ENCODE data around the gene NBEA.
A peak's percentile ranks its signal among the peaks of the same experiment; 100 is the strongest.

NBEA gene

DNA sequence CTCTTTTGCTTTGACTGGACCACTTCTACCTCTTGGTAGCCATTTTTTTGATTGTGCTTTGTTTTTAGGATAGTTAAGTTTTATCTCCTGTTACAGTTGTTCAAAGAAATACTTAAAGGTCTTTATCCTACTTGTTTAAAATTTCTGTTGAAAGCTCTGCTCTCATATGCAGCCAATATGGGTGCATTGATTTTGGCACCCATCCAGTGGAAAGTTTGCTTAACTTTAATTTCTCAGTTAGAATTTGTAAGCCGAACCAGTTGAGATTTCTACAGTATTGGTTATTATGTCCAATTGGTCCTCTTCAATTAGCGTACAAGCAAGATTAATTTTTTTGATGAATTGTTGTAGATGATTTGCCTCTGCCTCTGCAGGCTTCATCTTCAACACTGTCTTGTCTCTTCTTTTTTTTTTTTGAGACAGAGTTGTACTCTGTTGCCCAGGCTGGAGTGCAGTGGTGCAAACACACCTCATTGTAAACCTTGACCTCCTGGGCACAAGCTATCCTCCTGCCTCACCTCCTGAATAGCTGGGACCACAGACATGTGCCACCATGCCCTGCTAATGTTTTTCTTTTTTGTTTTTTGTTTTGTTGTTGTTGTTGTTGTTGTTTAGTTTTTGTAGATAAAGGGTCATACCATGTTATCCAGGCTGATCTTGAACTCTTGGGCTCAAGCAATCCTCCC is 469.1 kb downstream of the NBEA start:
- DNase-seq = no peak

DNA sequence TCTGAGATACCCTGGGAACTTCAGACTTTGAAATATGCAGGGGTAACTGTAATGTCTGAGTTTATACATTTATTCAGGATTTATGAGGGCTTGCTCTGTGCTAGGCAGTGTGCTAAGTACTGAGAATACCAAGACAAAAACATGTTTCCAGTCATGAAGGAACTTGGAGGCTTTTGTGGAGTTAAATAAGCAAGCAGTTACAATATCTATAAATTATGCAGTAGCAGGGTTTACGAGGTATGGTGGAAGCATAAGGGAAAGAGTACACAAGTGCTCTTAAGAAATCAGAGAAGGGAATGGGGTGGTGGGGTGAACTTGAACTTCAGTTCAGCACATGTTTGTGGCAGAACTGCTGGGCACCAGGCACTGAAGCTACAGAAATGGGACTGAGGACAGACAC is 506.4 kb downstream of the NBEA start:
- no peak for DNase-seq

DNA sequence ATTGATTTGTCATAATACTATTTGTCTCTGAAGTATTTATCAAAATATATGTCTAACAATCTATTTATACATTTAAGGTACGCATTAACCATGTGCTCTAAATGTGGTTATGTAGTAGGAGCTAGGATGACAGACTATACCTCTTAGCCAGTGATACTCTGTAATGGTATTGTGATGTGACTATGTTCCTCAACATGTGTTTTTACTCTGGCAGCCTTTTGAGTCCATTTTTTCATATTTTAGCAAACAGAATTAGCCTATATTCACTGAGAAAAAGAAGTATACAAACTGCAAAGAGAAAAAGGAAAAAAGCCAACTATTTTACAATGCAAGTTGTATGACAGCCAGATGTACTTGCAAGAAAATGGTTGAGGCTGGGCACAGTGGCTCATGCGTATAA is 507.8 kb downstream of the NBEA start:
- no peak for DNase-seq

DNA sequence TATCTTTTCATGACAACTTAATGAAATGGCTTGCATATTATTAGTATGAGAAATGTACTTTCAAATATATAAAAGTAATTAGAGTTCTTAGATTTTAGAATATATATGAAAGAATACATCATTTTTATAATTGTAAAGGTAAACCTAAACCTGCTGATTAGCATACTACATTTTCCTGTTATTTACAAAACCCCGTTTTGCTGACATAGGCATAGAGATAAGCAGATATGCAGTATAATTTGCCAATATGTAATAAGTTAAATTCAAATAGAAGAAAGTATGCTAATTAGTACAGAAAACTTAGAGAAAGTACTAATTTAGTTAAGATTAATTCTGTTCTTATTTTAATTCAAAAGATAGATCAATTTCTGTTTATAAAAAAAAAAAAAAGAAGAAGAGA is 513.0 kb downstream of the NBEA start:
- no peak for DNase-seq

DNA sequence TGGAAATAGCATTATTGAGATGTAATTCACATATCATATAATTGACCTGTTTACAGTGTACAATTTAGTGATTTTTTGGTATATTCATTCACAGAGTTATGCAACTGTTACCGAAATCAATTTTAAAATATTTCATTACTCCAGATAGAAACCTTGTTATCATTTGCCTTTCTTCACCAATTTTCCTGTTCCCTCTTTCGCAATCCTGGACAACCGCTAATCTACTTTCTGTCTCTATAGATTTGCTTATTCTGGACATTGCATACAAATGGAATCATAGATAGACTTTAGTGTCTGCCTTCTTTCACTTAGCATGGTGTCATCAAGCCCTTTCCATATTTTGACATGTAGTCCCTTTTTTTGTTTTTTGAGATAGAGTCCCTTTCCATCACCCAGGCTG is 515.2 kb downstream of the NBEA start:
- no peak for DNase-seq

DNA sequence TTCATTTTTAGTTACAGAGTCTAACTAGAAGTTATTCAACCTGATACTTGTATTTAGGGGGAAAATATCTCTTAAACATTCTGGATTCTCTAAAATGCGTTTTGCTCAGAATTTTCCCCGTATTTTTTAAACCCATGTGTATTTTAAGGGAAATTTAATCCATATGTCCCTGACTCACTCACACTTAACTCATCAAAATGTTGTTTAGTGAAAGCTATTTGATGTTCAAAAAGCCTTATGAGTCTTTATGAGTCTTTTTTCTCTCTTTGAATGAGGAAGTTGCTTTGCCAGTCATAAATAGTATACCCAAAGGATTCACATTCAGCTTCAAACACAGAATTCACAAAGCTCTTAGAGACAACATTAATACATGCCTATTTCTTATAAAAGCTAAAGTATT is 518.0 kb downstream of the NBEA start:
- no peak for DNase-seq

DNA sequence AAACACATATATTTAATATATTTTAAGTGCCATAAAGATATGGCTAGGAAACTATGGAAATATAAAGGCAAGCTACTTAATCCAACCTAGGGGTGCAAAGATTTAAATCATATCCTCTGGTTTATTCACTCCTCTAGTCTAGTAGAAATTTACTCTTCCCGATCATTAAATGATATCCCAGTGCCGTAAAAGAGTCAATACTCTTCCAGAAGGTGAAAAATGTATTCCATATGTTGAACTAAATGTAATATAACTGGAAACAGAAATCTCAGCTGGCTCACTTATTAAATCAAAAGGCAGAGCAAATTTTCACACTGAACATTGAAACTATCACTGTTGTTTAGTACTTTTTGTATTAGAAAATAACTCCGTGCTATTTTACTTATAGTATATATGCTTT is 523.3 kb downstream of the NBEA start:
- no peak for DNase-seq

DNA sequence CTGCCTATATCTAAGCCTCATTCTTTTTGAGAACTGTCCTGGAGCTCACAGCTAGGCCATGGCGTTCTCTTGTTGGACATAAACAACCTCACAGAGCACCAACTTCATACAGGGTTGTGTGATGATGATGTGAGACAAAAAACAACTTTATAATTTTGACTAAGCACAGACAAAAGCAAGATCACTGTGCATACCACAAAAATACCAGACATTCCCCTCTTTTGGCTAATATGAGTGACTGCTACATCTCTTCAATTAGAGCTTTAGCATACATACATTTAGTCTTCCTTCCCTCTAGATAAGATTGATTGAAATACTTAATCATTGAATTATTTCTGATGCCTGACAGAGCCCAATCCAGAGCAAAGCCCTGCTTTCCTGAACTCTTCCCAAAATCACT is 526.1 kb downstream of the NBEA start:
- no peak for DNase-seq

DNA sequence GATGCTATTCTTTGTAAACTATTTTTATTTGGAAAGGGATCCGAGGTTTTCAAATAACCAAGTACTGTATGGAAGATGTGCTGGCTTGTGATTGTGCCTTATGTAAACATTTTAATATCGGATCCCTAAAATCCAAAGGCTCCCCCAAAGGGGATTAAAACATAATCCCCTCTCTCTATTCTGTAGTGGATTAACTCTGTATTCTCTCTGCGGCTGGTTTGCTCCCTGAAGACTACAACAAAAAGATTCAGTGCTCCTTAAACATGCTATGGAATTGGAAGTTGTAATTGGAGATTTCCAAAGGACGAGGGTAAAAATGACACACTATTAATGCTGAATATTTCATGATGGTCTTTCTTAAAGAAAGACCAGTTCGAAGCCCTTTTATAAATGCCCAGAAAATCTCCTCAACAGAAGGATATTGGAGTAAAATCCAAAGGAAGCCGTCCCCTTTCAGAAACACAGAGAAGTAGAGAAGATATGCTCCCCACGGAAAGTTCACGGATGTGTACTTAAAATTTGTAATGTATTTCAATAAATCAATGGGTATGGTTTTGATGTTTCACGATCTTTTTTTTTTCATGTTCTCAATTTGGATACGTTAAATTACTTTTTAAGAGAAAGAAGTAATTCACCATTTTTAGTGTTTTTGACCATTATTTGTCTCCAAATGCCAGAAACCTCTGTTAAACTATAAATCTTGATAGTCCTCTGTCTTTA is 527.9 kb downstream of the NBEA start:
- DNase-seq = no peak

DNA sequence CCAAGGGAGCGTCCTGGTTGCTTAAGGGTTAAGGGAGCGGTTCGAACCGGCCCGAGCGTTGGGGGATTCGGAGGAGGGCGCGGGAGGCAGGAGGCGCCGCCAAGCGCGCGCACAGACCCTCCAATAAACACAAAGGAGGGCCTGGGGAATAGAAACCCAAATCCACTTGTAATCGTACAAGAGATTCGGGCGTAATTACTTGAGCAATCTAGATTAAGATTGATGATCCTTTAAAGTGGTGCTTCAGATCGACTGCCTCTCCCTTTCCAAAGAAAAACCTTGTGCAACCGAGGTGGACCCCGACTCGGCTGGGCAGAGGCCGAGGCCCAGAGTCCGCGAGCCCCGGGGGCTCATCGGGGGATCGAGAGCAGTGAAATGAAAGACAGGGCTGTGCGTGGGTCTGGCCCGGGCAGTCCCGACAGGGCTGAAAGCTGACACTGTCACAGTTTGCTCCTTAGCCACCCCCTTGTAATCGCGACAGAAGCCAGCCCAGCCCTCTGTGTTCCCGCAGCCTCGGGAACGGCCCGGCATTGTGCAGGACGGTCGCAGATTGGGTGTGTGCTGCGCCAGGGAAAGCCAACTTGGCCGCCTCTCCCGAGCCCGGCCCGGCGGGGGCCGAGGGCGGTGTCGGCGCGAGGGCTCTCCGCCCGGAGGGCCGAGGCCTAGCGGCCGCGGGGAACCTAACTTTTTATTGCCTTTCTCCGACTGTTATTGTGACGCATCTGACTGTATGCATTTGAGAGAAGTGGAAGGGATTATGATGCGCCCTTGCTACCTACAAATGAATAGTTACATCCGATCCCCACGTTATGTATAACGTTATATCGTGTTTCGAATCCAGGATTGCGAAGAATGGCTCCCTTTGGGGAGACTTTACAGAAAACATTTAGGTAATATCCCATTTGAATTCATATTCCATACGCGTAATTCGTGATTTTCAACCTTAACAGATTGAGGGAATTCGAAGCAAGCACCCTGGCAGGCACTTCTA is 528.9 kb downstream of the NBEA start:
- DNase-seq = no peak

DNA sequence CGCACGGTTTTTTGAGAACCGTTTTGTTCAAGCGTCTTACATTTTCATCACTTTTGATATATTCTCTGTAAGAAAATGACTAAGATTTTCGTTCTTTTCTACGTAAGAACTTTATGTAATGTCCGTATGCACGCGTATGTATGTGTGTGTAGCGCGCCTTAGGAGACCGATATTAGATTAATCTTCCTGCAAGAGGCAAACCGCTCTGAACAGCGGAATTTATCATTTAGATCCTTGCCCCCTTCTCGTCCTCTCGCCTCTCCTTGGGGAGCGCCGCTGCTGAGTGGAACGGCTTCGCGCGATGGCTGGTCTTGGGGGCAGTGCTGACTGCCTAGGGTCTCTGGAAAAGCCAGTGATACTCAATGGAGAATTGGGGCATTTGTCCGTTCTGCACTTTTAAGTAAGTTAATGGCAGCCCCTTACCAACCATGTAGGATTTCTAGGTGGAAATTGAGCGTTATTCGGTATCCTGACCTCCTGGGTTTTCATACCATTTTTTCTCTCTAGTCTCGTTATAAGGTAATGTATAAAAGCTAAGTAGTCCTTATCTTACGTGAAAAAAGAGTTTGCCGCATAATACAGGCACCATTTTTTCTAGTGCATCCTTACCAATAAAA is 529.7 kb downstream of the NBEA start:
- no peak for DNase-seq

DNA sequence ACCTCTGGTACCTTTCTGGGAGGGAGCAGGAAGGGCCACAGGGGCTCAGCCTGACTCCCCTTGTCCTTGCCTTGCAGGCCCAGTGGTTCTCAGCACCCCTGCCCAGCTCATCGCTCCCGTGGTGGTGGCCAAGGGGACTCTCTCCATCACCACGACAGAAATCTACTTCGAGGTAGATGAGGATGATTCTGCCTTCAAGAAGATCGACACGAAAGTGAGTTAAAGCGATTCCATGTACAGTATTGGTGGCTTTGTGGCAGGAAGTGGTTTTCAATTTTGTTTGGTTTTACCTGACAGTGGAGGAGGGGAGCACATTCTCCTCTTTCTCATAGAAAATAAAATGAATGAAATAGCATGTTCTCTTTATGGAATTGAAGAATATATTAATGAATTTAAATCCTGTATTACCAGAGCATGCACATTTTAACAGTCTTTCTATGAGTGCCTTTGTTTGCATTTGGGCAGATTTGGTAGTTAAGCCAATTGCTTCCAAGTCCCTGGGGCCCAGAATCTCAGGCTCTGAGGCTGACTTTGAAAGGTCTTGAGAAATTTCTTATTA is 530.3 kb downstream of the NBEA start:
- DNase-seq = no peak

DNA sequence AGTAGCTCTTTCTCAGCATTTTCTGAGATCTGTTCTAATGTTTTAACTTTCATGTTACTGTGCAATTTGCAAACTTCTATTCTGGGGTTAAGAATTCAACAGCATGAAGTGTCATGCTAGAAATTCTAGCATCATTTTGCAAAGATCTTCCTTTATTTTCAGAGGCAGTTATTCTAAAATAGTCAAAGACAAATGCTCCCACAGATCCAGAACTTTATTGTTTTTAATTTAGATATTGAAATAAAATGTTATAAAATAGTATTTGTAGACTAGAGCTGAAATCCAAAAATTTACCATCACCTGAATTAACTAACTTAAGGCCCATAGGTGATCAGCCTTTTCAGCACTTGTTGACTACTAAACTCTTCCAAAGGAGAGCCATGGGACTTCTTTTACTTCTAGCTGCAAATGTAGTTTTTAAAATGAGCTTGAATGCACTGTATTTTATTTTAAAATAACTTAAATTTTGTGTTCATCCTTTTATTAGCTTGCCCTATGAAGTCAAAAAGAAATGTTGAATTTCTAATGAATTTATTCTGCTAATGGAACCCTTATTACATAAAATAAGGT is 531.2 kb downstream of the NBEA start:
- DNase-seq = no peak

DNA sequence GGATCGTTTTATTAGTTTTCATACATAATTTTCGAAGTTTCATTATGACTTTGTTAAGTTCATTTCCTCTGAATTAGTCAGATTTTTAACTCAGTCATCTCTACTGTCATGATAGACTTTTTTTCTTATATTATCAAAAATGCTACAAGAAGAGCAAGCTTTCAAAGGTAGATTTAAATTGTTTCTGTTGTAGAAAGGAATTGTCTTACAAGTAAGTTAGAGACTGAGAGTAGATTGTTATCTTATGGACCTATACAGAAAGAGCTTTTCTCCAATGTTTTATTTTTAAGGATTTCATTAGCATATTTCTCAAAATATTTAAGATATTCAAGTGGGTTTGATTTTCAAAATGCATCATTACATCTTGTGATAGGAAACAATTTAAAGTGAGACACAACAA is 531.7 kb downstream of the NBEA start:
- DNase-seq = no peak

DNA sequence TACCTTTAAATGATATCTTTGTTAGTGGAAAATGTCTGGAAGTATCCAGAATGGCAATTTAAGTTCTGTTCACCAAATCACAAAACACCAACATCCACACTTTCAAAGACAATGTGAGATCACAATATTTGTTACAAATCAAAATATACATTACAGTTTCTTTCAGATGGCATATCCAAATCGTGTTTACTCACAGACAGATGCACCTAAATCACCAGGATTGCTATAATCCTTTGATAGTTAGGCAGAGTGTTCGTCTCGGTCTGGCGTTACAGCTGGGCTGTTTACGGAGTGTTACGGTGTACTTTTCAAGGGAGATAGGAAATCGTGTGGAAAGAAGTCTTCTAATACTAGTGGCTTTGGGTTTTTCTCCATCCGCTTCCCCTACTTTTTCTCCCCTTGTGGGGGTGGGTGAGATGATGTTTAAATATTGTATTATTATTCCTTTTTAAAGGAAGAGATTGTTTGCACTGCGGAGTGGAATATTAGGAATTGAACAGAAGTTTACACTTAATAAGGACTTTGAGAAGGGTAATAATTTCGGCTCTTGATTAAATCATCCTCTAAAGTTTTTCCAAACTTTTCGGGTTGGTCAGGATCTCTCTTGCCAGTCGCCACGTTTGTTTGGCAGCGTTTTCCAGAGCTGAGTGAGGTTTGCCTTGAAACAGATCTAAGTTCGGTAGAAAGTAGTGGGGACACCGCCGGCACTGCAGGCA is 532.6 kb downstream of the NBEA start:
- no peak for DNase-seq

DNA sequence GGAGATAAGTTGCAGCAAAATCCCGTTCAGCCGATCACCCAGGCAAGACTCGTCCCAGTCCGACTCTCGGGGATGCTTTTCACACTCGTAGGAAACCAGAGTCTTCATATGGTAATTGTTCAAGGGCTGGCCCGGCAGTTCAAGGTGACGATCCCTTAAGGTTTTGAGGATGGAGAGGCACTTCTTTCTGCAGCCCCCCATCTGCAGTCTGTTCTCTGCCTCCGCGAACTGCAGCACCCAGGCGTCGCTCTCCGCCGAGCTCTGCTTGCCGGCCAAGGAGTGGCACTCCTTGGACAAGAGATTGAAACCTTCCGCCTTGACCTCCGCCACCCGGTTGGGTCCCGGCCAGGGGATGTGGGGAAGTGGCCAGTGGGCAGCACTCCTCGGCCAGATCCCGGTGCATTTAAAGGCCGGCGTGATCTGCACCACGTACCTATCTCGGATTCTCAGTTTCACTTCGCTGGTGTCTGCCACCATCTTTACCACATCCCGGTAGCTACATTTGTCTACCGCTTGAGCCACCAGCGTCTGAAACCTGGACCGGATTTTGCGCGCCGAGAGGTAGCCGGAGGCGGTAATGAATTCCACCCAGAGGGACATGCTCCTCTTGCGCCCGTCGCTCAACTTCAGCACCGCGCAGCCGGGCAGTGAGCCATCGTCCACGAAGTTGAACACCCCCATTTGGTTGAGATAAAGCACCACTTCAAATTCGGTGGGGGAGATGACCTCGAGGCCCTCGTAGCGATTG is 533.3 kb downstream of the NBEA start:
- peak; percentile 2 to 7 for DNase-seq

DNA sequence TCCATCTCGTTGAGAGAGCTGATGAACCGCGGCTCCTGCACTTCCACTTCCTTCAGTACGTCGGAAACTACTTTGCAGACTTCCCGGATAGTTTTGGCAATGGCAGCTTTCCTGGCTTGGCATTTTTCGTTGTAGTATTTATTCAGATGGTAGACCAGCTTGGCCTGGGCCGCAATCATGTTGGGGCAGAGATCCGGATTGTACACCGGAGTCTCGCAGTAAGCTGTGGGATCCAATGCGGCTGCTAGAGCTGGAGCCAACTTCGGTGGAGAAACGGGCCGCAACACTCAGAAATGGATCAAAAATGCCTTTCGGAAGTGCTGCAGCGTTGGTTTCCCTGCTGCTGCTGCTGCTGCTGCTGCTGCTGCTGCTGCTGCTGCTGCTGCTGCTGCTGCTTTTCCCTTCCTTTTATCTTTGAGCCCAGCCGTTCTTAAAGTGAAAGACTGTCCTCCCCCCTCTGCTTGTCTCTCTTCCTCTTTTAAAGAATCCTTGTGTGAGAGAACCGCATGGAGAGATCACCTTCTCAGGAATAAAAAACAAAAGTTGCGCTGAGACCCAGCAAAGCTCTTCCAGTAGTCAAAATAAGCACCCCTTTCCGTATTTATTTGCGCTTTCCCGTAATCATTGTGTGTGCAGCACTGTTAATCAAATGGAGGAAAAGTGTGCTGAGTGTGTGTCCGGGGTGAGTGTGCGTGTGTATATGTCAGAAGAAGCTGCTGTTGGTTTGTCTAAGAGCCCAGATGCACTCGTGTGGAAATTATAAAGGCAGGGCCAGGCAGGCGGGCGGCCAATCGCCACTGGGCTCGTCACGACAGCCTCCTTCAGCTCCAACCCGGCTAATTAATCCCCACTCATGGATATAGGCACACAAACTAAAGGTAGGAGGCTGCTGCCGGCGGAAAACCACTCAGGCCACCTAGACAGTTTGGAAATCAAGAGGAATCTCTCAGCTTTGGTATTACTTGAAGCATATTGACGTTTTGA is 534.2 kb downstream of the NBEA start, which contains the start of gene MAB21L1:
Gene MAB21L1, minus strand, starts transcription at position 730 of the 984 bp plus-strand sequence. Its CDS starts 551 bp downstream, at position 179.
- peak; percentile 4 to 5 for DNase-seq

DNA sequence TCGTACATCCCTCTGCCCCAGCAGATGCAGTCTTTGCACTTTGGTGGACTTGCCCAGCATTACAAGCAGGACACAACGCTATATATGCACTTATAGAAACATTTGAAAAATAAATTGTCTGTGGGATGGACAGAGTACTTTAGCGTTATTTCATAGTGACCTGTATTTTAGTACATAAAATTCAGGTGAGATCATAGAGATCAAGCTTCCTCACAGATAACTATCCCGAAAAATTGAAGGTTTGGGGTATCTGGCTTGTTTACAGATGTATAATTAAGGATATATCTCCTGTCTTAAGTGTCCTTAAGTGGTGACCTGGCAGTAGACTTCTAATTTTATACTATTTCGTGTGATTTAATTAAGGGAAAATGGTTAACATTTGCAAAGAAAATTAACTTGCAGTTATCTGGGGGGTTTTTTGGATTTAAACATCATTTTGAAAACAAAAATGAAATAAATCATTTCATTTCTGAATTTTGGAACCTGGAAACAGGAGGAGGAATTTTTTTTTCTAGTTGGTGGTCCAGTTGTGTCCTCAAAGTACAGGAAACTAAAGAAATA is 535.4 kb downstream of the NBEA start:
- DNase-seq = no peak

Measured in activated CD4-positive, alpha-beta T cell treated with anti-CD3 and anti-CD28 coated beads, Interleukin-2, amount 50 U/mL, for 48 hours (primary cell).